Measurements from ENCODE around the gene FRMD5.

GRCh38 chr15:44084770-44085169, 110.3 kb downstream of the FRMD5 start:
- TF ChIP-seq POLR2A (IDR thresholded peaks at IDR 0.05) (no peak), CTCF (IDR thresholded peaks at IDR 0.05) (no peak), EP300 (IDR thresholded peaks at IDR 0.05) (no peak)
